UCSD-AML1 (cell line): ENCODE measurements around the gene CD24.
"Not testable (repeated sequence)": the region's sequence is repeated elsewhere in the genome, so short reads cannot be mapped to it uniquely, and the experiment has no call there.

Experiments used
- DNase-seq: peaks from one replicate; lab custom pipeline; 2025; ENCODE audit not compliant: unreplicated experiment; lab: John Stamatoyannopoulos, UW

Gene CD24, protein sequence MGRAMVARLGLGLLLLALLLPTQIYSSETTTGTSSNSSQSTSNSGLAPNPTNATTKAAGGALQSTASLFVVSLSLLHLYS

DNA sequence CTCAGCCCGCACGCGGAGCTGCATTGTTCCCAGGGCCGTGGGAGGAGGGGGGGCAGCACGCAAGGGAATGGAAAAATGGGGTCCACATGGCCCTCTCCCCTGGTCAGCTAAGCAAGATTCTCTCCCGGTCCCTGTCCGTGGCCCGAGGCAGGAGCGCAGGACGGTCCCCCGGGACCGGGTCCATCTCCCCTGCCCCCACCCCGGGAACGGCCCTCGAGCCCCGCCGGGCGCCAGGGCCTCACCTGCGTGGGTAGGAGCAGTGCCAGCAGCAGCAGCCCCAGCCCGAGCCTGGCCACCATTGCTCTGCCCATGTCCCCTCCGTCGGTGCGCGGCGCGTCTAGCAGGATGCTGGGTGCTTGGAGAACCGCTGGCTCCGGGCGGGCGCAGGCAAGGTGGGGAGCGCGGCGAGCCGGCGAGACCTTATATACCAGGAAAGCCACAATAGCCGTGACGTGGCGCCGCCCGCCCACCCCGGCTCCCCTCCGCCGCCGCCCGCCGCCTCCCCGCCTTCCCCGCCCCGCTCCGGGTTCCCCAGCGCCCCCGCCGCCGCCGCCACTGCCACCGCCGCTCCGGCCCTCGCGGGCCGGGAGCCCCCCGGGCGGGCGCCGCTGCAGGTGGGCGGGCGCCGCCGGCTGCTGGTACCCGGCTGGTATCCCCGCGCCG, at the start of gene CD24:
CD24 (minus strand) TSS at position 394 of the 663 bp plus-strand sequence; CDS start at position 311, 83 bp downstream.
- no peak for DNase-seq

DNA sequence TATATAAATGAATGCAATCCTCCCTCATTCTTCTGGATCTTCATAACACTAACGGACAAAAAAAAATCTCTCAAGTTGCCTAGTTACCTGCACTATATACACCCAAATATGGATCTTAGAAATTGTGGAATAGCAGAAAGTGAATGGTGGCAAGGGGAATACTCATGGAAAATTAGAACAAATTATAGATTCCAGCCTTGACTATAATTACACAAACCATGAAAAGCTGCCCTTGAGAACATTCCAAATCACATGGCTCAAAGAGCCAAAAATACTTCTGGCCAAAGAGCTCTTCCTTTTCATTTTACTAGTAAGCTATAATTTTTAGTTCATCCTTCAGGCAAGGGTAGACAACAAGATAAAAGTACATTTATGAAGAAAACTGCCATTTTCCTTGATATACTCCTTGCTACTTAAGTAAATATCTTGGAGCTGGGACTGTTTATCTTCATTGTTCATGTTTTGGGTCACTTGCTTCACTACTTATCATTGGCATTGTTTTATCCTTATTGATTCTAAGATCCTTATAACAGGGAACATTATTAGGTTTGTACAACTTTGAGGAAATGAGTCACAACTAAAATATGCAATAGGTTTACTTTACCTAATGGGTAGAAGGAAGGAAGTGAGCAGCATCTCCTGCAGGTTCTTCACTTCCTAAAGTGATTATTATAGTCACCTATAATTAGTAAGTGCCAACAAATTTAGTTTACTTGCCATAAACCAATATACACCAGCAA, 47.1 kb upstream of the CD24 start:
- no peak for DNase-seq

DNA sequence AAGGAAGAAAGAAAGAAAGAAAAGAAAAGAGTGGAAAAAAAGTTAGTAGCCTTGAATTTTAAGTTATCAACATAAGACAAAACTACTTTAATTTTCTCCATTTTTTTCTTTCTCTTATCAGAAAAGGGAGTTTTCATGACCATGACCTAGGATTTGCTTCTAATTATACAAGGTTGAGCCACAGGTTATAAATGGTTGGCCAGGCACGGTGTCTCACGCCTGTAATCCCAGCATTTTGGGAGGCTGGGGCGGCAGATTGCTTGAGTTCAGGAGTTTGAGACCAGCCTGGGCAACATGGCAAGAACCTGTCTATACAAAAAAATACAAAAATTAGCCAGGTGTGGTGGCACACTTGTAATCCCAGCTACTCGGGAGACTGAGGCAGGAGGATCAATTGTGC, 45.7 kb upstream of the CD24 start:
- DNase-seq: no peak

DNA sequence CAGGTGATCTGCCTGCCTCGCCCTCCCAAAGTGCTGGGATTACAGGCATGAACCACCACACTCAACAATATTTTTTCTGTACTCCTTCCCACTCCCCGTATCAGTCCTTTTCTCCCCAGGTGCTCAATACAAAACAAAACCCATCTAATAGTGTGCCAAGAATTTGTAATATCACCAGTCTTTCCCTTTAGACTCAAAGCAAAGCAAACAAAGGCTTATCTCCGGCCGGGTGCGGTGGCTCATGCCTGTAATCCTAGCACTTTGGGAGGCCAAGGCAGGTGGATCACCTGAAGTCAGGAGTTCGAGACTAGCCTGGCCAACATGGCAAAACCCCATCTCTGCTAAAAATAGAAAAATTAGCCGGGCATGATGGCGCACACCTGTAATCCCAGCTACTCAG, 45.1 kb upstream of the CD24 start:
- not testable (repeated sequence) for DNase-seq

DNA sequence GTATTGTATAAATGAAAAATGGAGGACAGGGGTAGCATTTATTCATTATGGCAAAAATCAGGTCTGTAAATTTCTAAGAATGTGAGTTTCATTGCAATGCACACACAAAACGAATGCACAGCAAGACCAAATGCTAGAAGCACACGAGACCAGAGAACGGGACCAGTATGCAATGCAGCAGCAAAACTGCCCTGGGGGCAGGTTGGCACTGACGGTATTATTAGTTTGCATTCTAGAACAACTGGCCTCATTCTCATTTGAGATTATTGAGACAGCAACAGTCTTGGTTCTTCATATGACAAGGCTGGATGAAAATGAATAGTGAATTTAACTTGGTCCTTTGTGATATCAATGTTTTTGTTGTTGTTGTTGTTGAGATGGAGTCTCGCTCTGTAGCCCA, 44.5 kb upstream of the CD24 start:
- DNase-seq: no peak

DNA sequence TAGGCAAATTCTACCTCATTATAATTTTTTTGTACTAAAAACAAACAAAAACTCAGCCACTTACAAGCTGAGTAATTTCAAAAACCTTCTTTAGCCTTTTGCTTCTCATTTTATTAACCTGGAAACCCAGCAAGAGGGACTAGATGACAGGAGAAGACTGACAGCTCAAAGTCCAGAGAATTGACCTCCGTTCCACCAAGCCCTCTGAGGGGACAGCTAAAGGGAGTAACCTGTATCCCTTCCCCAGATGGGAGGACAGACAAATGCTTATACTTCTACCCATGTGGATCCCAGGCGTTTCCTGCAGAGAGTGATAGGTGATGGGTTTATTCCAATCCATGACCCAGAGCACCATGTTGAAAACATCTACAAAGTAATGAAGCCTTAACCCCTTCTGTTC, 35.0 kb upstream of the CD24 start:
- DNase-seq: no peak

DNA sequence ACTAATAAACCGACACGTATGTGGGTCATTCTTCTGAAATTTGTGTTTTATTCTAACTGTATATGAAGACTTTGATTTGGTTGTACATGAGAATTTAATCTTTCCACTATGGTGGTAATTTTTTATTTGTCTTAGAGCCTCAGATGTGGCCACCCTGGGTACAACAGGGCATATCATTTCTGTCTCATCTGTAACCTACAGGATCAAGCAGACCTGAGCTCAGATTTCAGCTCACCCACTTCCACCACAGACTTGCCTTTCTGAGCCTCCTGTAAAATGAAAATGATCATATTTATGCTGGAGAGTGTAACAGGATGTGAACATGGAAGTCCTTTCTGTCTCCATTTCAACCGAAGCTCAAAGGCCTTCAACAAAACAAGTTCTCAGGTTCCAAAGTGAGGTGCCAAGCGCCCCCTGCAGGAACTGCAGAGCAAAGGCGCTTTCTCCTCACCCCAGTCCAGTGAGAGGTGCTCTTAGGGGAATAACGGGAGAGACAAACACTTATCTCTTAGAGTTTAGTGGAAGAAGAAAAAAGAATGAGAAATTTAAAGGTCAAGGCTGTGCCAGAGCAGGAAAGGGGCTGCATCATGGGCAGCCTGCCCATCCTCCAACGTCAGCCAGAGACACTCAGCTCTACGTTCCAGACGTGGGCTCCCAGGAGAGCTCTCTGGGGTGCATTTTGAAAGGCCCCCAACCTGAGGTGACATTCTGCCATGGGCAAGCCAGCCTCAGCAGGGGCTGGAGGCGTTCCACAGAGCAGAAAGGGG, 23.0 kb upstream of the CD24 start:
- DNase-seq: peak; percentile 53

DNA sequence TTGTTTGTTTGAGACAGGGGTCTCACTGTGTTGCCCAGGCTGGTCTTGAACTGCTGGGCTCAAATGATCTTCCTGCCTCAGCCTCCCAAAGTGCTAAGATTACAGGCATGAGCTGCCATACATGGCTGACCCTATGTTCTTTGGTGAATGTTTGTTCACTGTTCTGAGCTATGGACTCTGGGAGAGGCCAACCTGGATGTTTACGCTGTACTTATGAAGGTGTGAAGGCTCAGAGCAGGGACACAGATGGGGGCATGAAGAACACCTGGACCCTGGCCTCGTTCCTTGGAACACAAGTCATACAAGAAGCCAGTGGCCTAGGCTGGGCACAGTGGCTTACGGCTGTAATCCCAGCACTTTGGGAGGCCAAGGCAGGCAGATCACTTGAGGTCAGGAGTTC, 21.1 kb upstream of the CD24 start:
- no peak for DNase-seq

DNA sequence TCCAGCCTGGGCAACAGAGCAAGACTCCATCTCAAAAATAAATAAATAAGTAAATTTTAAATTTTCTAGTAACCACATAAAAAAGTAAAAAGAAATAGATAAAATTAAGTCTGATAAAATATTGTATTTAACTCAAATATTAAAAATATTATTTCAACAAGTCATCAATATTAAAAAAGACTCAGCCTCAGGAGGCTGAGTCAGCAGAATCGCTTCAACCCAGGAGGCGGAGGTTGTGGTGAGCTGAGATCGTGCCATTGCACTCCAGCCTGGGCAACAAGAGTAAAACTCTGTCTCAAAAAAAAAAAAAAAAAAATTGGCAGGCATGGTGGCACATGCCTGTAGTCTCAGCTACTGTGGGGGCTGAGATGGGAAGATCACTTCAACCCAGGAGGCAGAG, 15.2 kb upstream of the CD24 start:
- not testable (repeated sequence) for DNase-seq

DNA sequence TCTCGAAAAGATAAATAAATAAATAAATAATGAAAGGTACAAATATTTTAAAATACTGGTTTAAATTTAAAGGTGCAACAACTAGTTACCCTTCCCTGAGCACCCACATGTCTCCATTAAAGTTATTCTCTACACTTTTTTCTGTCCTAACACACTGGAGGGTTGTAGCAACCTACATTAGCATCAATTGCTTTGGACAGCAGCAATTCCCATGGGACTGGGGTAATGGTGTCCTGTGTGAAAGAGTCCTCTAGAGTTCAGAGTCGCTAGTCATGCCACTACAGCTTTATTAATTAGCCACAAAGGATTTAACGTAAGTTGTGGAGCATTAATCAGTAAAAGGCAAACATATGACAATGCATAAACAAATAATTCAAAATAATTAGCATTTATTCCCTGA, 14.1 kb upstream of the CD24 start:
- no peak for DNase-seq

DNA sequence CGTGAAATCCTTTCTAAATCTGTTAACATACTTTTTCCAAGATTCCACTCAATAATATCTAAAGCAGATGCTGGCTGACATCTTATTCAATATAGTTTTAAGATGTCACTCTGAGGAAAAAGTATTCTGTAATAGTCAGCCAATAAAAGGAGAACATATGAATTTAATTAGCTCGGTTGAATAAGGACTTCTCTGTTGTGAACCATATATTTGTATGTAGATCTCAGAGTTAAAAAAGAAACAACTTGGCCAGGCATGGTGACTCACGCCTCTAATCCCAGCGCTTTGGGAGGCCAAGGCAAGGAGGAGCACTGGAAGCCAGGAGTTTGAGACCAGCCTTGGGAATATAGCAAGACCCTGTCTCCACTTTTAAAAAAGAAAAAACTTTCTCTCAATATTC, 7.4 kb upstream of the CD24 start:
- no peak for DNase-seq

DNA sequence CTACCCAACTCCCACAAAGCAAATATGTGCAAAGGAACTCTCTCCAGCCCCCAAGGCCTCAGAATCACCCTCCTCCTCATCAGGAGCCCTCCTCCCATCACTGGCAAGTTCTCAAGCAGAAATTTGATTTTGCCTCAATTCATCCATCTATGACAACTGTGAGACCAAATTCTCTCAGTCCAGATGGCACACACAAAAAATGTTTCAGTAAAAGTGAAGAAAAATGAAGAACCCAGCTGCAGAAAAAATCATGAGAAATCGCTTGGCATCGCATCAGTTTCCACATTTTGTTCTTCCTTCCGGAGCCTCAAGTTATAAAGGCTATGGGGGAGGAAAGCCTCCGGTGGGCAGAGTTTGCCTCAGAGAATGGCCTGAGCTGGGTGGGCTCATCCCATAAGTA, 6.4 kb upstream of the CD24 start:
- DNase-seq: no peak

DNA sequence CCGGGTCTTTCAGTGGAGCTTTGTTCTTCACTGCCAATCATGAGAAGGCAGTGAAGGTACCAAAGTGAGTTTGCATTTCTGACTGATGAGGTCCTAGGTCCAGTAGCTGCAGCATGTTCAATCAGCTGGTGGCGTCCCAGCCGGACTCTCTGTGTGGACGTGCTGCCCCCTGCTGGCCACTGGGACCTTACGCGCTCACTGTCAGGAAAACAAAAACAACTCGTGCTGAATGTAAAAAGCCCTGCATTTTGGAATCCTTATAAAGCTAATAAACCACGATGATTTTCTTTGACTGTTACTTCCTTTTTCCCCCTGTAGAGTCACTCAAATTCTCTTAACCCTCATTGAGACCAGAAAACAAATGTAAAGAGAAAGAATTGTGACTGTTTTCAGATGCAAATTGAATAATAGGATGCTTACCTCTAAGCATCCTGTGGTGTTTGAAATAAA, 4.9 kb upstream of the CD24 start:
- DNase-seq: peak; percentile 81

DNA sequence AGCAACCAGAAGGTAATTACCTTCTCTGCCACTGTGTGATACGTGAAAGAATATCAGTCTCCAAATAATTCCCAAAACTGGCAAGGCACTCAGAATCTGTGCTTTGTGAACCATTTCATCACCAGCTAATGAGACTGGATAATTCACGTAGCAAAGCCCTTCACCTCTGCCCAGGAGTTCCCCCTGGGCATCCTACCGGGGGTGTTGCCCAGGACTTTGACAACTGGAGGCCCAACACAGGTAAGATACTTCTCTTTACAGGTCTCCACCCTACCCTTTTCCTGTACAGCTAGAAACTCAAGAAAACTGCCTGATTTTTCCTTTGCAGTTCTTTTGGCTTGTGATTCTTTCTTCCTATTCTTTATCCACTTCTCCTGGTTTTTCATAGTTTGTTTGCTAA, 2.7 kb upstream of the CD24 start:
- DNase-seq: no peak

DNA sequence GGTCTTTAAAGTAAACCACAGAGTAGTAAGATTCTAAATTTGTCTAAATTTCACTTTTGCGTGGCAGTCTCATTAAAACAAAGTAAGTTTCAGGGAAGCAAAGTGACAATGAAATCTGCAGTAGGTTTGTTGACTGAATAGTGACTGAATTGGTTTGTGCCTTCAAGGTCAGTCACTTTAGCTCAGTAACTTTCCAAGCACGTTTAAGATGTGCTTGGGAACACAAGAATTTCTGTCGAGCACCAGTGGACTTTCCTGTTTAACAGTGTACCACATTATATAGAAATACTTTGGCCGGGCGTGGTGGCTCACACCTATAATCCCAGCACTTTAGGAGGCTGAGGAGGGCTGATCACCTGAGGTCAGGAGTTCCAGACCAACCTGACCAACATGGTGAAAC, 1.7 kb upstream of the CD24 start:
- DNase-seq: no peak

DNA sequence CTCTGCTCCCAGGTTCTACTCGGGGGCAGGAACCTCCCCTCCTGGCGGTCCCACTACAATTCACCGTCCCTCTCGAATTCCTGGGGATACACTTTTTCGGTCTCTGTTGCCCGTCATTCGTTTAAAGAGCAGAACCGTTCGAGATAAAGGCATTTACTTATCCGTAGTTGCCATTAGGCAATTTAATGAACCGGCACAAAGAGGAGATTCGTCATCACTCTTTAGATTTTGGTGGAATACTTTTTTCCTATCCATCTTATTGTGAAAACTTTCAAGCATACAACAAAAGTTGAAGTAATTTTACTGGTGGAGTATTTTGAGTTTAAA, 1.2 kb upstream of the CD24 start:
- DNase-seq: no peak

DNA sequence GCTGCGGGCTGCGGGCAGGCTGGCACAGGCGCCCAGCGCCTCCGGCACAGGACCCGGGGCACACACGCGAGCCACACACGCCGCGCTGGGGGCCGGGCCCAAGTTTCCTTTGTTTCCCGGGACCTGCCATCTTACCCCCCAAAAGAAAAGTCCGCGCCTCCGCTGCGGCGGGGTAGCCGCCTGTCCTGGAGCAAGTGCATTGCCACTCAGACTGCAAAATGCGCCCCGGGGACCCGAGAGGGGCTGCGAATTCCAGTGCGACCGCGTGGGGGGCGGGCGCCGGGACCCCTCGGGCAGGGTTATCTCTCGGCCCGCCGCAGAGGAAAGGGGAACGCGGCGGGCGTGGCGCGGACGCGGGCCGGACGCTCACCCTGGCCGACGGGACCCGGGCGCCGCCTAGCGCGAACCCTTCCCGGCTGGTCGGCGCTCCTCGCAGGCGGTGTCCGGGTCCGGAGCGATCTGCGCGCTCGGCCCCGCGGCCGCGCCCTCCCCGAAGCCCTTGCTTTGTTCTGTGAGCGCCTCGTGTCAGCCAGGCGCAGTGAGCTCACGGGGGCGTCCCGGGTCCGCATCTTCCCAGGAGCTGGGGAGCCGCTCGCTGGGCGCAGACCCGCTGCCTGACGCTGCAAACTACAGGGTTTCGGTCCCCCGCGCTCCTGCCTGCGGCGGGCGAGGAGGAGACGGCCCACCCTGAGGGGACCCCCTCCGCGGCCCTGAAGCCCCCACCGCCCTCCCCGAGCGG, 639 bp upstream of the CD24 start:
- peak; percentile 57 for DNase-seq

DNA sequence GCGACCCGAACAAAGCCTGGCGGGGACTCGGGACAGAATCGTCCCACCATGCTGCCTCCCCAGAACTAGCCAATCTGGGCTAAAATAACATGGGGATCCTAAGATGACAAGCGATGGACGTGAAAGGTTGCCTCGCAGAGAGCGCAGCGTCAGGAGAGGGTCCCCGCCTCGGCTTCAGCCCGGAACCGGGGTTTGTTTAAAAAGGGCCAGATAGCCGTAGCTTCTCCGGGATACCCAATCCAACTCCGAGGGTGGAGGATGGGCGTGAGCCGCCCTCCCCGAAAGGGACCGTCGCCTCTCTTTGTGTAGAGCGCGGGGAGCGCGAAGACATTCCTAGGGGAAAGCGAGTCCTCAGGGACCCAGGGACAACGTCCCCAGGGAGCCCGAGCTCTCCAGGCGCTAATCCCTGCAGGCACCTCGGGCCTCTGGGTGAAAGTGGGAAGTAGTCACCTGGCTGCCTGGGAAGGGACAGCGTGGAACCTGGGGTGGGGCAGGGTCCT, 643 bp downstream of the CD24 start:
- DNase-seq: no peak

DNA sequence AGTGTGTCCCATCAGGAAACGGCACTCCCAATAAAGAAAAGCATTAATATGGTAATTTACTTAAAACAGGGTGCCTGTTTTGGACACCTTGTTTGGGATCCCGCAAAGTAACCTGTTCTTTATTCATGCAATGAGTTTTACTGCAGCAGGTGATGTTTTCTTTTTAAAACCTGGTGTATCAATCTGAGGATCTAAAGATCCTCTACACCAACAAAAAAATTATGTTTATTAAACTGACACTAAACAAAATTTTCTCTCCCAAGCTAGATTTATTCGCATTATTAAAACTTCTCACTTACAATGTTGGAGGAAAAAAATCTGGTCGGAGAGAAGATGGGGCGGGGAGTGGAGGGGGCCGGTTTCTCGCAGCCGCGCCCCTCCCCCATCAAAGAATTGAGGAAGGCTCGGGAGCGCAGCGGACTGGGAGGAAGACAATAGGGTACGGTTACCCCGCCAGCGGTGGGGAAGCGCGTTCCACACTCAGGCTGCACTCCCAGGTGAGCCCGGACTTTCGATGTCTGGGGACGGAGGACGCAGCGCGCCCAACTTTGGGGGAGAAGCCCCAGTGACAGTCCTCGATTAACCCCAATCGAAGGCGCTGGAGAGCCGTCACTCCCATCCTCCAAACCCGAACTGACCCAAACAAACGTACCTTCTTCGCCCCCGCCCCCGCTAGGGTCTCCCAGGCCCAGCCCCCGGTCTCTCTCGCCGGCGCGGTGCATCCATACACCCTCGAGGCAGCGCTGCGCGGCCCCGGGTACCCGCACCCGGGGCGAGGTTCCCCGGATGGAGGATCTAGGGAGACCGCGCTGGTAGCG, 1.3 kb downstream of the CD24 start:
- no peak for DNase-seq

DNA sequence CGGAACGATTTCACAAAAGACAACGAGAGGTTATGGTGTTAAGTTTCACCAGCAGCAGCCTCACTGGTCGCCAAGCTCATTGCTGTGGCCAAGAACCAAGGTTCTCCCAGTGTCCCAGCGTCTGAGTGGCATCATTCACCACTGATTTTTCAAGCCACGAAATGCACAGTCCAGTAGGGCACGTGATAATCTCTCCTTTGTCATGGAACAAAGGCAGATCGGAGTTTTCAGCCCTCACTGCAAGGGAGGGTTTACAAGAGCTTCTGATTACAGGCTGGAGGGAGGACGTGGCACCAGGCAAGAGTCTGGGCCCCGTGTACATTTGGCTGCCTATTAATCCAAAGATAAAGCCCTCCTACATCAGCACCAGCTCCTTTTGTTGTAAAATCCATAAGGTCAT, 2.0 kb downstream of the CD24 start:
- no peak for DNase-seq
